Stimulated activated CD4-positive, alpha-beta T cell treated with anti-CD3 and anti-CD28 coated beads, Interleukin-4, amount 100 ng/mL, for 48 hours (primary cell): ENCODE data around the gene ARFGEF3.

ENCODE experiments used
- DNase-seq, 2 donors: peaks; one replicate each; pipeline ENCODE4 v3.0.0-alpha.2; 2020; ENCODE audit warnings: low read depth in 2 of 2

ARFGEF3 gene

GRCh38 chr6:138241381-138241780 lies 79.6 kb downstream of the ARFGEF3 start:
- no peak for DNase-seq

- DNase-seq: no peak
Observed at GRCh38 chr6:138241934-138242333, 80.2 kb downstream of the ARFGEF3 start.

DNA sequence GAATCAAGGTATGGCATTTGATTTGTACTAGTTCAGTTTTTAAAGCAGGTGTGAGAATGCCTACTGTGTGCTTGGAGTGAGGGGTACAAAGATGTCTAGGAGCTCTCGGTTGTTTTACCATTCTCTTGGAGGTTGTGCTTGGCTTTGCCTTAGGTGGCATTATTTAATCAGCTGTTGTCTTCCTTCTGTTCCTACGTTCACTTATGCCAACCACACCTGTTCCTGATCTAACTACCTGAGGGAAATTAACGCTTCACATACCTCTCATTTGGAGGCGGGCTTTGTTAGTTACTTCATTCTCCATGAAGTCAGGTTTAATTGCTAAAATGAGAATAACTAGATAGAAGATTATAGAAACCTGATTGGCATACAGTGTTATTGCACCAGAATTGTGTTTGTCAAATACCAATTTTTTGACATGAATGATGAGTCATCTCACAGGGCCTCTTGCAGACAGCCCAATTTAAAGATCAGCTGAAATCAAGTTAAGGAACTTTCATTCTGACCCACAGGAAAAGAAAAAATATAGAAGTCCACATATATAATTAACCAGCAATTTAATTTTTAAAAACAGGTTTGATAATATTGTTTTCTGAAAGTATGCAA lies 81.4 kb downstream of the ARFGEF3 start:
- DNase-seq: no peak

DNA sequence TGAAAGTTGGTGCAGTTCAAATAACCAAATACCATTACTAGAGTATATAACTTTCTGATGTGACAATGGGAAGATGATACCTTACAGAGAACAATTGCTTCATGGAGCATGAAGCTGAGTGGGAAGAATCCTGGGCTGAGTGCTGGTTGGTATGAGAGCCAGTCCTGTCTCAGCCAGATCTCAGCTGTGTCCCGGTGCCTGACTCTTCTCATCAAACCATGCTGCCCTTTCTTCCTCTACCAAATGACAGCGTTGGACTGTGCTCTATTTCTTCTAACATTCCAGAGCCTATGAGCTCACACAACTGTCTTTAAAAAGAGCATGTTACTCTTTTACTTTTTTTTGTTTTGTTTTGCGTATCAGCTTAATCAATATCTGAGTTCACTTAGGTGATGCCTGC lies 84.0 kb downstream of the ARFGEF3 start:
- no peak for DNase-seq

DNA sequence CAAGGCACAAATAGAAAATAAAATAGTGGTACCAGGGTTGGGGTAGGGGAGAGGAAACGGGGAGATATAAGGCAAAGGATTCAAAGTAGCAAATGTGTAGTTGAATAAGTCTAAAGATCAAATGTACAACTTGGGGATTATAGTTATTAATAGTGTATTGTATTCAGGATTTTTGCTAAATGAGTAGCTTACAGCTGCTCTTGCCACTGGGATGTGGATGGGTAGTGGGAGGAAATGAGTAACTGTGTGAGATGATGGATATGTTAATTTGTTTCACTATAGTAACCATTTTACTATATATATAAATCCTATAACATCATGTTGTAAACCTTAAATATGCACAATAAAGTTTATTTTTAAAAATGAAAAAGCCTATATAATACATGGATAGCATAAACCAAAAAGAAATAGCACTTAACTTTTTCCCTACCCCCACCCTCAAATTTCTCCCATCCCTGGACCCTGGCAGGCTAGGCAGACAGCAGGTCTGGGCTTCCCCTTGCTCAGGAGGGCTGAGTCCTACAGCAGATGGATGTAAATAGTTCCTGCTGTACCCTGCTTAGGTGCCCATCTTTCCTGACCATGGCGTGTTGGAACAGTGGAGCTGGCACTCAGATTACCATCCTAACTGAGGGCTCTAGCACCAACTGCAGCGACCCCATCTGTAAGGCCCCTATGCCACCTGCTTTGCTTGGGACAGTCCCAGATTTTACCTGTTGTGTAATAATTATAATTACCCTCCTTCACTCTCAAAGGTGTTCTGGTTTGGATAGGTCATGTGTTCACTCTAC lies 85.1 kb downstream of the ARFGEF3 start:
- no peak for DNase-seq

- no peak for DNase-seq
Observed at GRCh38 chr6:138248011-138248410, 86.3 kb downstream of the ARFGEF3 start.

GRCh38 chr6:138248878-138249277 lies 87.1 kb downstream of the ARFGEF3 start:
- DNase-seq: no peak

DNA sequence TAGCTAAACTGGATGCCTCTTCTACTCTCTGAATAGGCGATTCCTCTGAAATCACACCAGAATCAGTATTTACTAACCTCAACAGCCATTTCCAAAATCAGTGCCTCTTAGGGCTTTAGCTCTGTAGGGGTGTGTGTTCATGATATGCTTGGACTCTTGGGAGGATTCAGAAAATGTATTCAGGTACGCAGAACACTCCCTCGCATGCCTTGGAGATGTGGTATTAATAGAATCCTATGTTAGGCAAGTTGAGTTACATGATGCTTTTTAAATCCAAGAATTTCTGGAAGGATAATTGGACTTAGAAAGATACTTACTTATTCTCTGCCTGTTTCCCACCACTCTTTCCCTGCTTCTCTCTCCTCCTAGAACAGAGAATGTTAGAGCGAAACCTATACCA lies 88.3 kb downstream of the ARFGEF3 start:
- no peak for DNase-seq

- no peak for DNase-seq
Observed at GRCh38 chr6:138250513-138251247, 88.9 kb downstream of the ARFGEF3 start.

DNA sequence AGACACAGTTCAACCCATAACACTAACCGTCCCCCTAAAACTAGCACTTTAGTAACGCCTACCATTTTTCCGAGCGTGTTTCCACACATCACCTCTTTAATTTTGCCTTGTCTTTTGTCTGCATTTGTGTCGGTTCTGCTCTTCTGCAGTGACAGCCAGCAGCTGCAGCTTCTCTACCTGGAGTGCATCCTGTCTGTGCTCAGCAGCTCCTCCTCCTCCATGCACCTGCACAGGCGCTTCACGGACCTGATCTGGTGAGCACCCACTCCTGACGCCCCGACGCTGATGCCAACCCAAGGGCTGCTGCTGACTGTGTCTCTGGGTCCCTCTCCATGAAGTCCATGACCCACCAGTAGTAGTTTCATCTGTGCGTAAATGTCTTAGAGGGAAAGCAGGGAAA lies 92.0 kb downstream of the ARFGEF3 start:
- DNase-seq: no peak

- no peak for DNase-seq
Observed at GRCh38 chr6:138255443-138255842, 93.7 kb downstream of the ARFGEF3 start.

DNA sequence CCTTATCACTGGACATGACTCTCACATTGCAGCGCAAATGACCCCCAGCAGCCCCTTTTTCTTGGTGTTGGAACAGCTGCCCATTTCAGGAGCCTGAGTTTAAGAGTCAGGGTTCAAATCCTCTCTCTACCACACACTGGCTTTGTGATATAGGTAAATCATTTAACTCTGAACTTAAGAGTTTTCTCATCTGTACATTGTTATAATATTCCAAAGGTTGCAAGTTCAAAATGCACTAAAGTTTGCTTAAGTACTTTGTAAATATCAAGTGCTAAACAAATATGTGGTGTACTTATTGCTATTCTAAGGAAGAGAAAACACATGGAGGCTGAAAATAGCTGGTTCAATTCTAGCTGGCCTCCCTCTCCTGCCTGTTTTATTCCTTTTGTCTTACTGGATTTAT lies 95.9 kb downstream of the ARFGEF3 start:
- DNase-seq: no peak

DNA sequence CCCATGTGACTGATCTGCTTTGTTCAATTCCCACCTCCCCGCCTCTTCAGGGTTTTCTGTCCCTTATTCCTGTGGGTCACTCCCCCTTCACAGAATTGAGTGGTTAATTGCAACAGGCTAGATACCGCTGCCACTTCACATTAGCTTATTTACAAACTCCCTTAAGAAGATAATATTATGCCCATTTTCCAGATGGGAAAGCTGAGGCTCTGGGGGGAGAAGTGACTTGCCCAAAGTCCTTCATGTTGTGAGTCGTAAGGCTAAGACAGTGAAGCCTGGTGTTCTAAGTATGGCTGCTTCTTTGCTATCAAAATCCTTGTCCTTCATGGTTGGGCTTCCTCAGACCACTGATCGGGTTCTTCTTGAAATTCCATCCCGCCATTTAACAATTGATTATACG lies 96.5 kb downstream of the ARFGEF3 start:
- DNase-seq: no peak

- DNase-seq: no peak
Observed at GRCh38 chr6:138258991-138259390, 97.3 kb downstream of the ARFGEF3 start.

DNA sequence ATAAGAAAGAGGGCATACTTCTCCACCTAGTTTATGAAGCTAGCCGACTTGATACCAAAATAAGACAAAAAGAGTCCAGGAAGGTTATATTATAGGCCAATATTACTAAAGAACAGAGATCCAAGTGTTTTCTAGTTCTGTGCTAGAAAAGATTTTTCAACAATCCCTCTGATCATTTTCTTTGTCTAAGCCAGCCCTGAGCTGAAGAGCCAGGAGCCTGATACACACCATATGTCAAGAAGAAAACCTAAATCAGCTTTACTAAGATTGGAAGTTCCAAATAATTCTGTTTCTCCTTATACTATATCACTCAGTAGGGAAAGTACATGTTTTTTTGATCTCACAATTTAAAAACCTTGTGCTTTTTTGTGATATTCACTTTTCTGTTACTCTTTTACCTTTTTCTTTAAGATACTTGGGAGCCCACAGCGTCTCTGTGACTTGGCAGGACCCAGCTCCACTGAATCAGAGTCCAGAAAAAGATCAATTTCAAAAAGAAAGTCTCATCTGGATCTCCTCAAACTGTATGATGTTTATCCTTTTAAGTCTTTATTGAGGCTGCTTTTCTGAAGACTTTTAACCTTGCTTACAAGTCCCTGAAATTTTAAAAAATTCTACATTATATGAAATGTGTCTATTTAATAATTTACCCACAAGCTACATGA lies 99.5 kb downstream of the ARFGEF3 start:
- no peak for DNase-seq

GRCh38 chr6:138263963-138264362 lies 102.2 kb downstream of the ARFGEF3 start:
- DNase-seq: no peak

DNA sequence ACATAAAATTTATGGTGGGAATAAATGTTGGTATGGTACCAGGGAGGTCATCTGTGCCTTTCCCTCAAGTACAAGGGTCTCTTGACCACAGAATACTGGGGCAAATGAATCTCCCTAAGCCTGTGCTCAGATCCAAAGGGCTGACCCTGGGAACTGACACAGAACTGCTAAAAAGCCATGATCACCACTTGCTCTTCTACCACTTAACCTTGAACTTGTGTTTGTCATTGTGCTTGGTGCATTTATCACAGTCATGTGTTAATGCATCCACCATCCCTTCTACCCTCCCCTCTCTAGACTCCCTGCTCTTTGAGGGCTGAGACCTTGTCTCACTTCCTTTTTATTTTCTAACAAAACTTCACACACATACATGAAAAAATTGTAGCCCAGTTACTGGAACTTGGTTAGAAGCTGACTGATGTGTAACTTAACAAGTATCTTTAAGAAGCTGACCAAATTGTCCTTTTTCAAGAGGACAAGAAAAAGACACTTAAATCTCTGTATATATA lies 102.7 kb downstream of the ARFGEF3 start:
- no peak for DNase-seq

DNA sequence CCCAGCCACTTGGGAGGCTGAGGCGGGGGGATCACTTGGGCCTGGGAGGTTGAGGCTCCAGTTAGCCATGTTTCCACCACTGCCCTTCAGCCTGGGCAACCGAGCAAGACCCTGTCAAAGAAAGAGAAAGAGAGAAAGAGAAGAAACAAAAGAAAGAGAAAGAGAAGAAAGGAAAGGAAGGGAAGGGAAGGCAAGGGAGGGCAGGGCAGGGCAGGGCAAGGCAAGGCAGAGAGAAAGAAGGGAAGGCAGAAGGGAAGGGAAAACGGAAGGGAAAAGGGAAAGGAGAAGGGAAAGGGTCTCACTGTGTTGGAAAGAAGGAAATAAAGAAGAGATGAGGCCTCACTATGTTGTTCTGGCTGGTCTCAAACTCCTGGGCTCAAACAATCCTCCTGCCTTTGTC lies 104.4 kb downstream of the ARFGEF3 start:
- no peak for DNase-seq

- no peak for DNase-seq
Observed at GRCh38 chr6:138267971-138268895, 106.5 kb downstream of the ARFGEF3 start.

DNA sequence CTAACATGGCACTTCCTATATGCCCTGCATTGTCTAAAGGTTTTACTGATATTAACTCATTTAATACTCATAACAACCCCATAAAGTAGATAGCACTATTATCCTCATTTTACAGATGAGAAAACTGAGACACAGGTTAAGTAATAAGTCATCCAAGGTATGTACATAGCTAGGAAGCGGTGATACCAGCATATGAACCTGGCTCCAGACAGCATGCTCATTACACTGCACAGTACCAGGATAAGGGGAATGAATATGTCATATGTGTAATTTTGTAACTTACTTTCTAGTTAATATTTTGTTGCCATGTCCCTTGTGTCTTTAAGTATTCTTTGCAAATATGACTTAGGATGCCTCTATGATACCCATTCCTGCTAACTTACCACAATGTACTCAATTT lies 109.7 kb downstream of the ARFGEF3 start:
- DNase-seq: no peak
